Upper lobe of left lung (tissue), 6 donors: ENCODE results near the gene VWA1. TPM values are rescaled to one million over a fixed set of nuclear protein-coding genes. Genes with fewer than 3 reads are reported as not detected.
"Not testable (repeated sequence)": the region's sequence is repeated elsewhere in the genome, so short reads cannot be mapped to it uniquely, and the experiment has no call there.

Source experiments
- ATAC-seq, 2 donors: fragments of 200-7000 bp; cut with Tn5 transposase; one replicate each; pipeline ENCODE4 v1.9.1; 2022; ENCODE audit warnings: mild to moderate bottlenecking in 2 of 2, moderate library complexity in 2 of 2; ENCODE audit not compliant: low FRiP score in 2 of 2
- DNase-seq, 2 donors: peaks; one replicate each; pipeline ENCODE4 v3.0.0-alpha.2; 2019 to 2020
- H3K27ac ChIP-seq, 4 donors: fragments of 200-600 bp; sonication (generic); one replicate each; pipeline ENCODE4 v1.5.1; 2016 to 2019
- H3K27me3 ChIP-seq, 4 donors: fragments of 200-600 bp; sonication (generic); one replicate each; pipeline ENCODE4 v1.5.1; 2017 to 2019
- H3K36me3 ChIP-seq, 4 donors: fragments of 200-600 bp; sonication (generic); one replicate each; pipeline ENCODE4 v1.5.1; 2016 to 2019
- H3K4me1 ChIP-seq, 4 donors: fragments of 200-600 bp; sonication (generic); one replicate each; pipeline ENCODE4 v1.5.1; 2018 to 2019
- H3K4me3 ChIP-seq, 4 donors: fragments of 200-600 bp; sonication (generic); one replicate each; pipeline ENCODE4 v1.5.1; 2017 to 2019; ENCODE audit warnings: mild to moderate bottlenecking in 2 of 4, moderate library complexity in 1 of 4
- H3K9me3 ChIP-seq, 4 donors: fragments of 200-600 bp; sonication (generic); one replicate each; pipeline ENCODE4 v1.5.1; 2018 to 2019
- EP300 ChIP-seq, 4 donors: sonication (generic); formaldehyde crosslinking; IDR thresholded peaks; one replicate each; pipeline ENCODE4 v1.5.1; 2017; ENCODE audit warnings: antibody characterized with exemption in 4 of 4, control low read depth in 2 of 4
- POLR2A ChIP-seq, 4 donors: fragments of 450-650 bp; IDR thresholded peaks; one replicate each; pipeline ENCODE4 v1.5.1; 2016 to 2017; ENCODE audit warnings: antibody characterized with exemption in 4 of 4, mild to moderate bottlenecking in 2 of 4
- POLR2AphosphoS5 ChIP-seq, 2 donors: sonication (generic); formaldehyde crosslinking; IDR thresholded peaks; one replicate each; pipeline ENCODE4 v1.5.1; 2017; ENCODE audit warnings: antibody characterized with exemption in 2 of 2
- WGBS, 2 donors: methylation state at CpG; one replicate each; pipeline ENCODE4 v1.1.5; 2017 to 2018; 5-methylcytosine and 5-hydroxymethylcytosine counted together
- total RNA-seq, 6 donors: library from RNA; depleted of rRNA in 4 of 6; stranded (reverse); fragments of >200 nt in 4 of 6; gene quantifications; one replicate each; pipeline versions ENCODE4 v1.1.0 to v1.2.1, GENCODE V29; 2016 to 2021
- TF ChIP-seq, protein P1 (sequence below), 6 experiments: fragments of 450-650 bp in 4 of 6; fragments of 200-600 bp in 2 of 6; sonication (generic) in 2 of 6; IDR thresholded peaks; one replicate each; pipeline ENCODE4 v1.5.1; 2016 to 2019; ENCODE audit warnings: antibody characterized with exemption in 6 of 6
- donor health status: DM: no; HTN: no; CAD: no; lungs with moderate emphysema.
- donor health status: DM: no; HTN: yes; CAD: no; lungs with severe emphysema.

The VWA1 gene
- total RNA-seq, 6 donors from 2014 or later = 41.8 to 108 (median 62.5) TPM

DNA sequence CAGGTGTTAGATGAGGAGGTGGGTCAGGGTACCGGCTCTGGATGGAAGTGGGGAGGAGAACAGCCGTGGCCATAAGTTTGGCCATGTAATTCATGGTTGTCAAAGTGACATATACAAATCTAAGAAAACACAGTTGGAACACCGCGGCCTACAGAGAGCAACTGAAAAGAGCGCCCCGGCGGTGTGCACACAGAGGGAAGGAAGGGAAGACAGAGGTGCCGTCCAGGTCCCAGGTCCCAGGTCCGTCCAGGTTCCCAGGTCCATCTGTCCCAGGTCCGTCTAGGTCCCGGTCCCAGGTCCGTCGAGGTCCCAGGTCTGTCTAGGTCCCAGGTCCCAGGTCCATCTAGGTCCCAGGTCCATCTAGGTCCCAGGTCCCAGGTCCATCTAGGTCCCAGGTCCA is 23.9 kb upstream of the VWA1 start:
- H3K27me3 ChIP-seq = no peaks in the 10 kb centered on the region
- no peaks in the 10 kb centered on the region for H3K9me3 ChIP-seq
- no peak for ATAC-seq
- H3K4me3 ChIP-seq = no peak overlapping the region
- DNase-seq = no peak
- 96% methylated on average over 13 of the region's 13 CpGs for WGBS, 2 donors
- H3K36me3 ChIP-seq = no peaks in the 10 kb centered on the region
- H3K4me1 ChIP-seq = peaks cover 14 to 31% (median 19%) of the 10 kb centered on the region in 4 donors
- no peak for TF ChIP-seq POLR2AphosphoS5 (IDR thresholded peaks at IDR 0.05)
- TF ChIP-seq, protein P1, sequence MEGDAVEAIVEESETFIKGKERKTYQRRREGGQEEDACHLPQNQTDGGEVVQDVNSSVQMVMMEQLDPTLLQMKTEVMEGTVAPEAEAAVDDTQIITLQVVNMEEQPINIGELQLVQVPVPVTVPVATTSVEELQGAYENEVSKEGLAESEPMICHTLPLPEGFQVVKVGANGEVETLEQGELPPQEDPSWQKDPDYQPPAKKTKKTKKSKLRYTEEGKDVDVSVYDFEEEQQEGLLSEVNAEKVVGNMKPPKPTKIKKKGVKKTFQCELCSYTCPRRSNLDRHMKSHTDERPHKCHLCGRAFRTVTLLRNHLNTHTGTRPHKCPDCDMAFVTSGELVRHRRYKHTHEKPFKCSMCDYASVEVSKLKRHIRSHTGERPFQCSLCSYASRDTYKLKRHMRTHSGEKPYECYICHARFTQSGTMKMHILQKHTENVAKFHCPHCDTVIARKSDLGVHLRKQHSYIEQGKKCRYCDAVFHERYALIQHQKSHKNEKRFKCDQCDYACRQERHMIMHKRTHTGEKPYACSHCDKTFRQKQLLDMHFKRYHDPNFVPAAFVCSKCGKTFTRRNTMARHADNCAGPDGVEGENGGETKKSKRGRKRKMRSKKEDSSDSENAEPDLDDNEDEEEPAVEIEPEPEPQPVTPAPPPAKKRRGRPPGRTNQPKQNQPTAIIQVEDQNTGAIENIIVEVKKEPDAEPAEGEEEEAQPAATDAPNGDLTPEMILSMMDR (IDR thresholded peaks at IDR 0.05) = no peak
- no peak for TF ChIP-seq POLR2A (IDR thresholded peaks at IDR 0.05)
- no peak for TF ChIP-seq EP300 (IDR thresholded peaks at IDR 0.05)
- no peak overlapping the region for H3K27ac ChIP-seq

DNA sequence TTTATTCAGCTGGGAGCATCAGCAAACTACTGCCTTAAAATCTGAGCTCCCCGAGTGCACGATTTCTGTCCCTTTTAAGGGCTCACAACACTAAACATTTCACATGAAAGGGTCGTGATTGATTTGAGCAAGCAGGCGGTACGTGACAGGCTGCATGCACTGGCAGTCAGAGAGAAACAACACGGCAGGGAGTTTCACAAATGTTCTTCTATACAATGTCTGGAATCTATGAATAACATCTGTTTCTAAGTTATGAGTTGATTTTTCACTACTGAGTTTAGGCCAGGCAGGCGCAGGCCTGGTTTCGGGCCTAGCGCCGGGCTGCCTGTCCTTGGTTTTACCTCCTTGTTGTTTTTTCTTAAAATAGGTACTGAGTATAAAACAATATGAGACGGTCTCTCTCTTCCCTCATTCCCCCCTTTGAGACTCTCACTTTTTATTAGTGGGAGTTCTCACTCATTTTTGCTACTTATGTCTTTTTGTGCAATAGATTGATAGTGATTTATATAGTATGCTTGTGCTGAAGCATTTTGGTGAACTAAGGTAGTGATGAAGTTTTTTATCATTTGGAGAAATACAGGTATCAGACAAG is 23.1 kb upstream of the VWA1 start:
- 92 to 96% methylated on average over 11 of the region's 11 CpGs for WGBS, 2 donors
- H3K27me3 ChIP-seq, DNase-seq, H3K9me3 ChIP-seq, H3K27ac ChIP-seq, H3K36me3 ChIP-seq, H3K4me3 ChIP-seq, ATAC-seq: not testable (repeated sequence)
- H3K4me1 ChIP-seq = peaks cover 12 to 29% (median 18%) of the 10 kb centered on the region in 4 donors

DNA sequence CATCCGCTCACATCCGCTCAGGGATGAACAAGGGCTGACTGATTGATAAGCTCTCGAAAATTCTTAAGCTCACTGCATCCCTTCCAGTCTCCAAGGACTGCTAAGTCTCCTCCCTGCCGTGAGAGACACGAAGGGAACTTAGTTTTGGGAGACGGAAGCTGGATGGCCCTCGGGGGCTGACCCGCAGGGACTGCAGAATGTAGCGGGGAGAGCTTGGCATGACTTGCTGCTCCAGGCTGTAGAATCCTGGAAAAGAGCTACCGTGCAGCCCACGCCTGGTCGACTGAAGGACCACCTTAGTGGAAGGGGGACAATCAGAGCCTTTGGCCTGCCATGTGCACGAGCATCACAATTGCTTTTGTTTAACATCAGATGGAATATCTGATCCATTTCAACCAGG is 19.7 kb upstream of the VWA1 start:
- no peaks in the 10 kb centered on the region for H3K27me3 ChIP-seq
- no peak overlapping the region for H3K4me3 ChIP-seq
- DNase-seq (no peak), ATAC-seq (no peak)
- peaks cover 0 to 29% (median 15%) of the 10 kb centered on the region in 4 donors for H3K4me1 ChIP-seq
- no peaks in the 10 kb centered on the region for H3K9me3 ChIP-seq
- WGBS, 2 donors = 72 to 76% methylated on average over 10 to 13 of the region's 13 CpGs
- H3K36me3 ChIP-seq = no peaks in the 10 kb centered on the region
- no peak for TF ChIP-seq EP300 (IDR thresholded peaks at IDR 0.05)
- TF ChIP-seq, protein P1 (IDR thresholded peaks at IDR 0.05) = no peak
- no peak for TF ChIP-seq POLR2AphosphoS5 (IDR thresholded peaks at IDR 0.05)
- TF ChIP-seq POLR2A (IDR thresholded peaks at IDR 0.05) = no peak
- H3K27ac ChIP-seq = no peak overlapping the region

DNA sequence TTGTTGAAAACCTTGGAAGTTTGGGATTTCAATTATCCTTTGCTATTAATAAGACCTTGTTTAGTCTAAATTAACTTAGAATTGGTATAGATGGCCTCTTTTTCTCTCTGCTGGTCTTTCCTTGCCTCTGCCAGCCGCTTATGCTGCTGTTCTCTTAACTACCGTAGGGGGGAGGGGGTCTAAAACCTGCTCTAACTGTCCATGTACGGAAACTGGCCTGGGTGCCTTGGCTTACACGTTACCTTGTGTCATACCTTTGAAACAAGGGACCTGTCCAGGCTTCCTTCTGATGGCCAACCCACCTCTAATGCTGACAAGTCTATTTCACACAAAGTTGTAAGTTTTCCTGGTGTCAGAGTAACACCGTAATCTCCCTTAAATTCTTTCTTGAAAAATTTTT is 18.1 kb upstream of the VWA1 start:
- H3K4me1 ChIP-seq = peaks cover 0 to 38% (median 20%) of the 10 kb centered on the region in 4 donors
- H3K27ac ChIP-seq = peak overlapping the region in 1 of 4 donors; percentile 54
- DNase-seq, ATAC-seq, H3K4me3 ChIP-seq, H3K36me3 ChIP-seq, H3K27me3 ChIP-seq, H3K9me3 ChIP-seq: not testable (repeated sequence)
- WGBS, 2 donors = 70 to 78% methylated on average over 5 of the region's 5 CpGs
- TF ChIP-seq, protein P1 (IDR thresholded peaks at IDR 0.05) = peak in 1 of 6 experiments; percentile 13

DNA sequence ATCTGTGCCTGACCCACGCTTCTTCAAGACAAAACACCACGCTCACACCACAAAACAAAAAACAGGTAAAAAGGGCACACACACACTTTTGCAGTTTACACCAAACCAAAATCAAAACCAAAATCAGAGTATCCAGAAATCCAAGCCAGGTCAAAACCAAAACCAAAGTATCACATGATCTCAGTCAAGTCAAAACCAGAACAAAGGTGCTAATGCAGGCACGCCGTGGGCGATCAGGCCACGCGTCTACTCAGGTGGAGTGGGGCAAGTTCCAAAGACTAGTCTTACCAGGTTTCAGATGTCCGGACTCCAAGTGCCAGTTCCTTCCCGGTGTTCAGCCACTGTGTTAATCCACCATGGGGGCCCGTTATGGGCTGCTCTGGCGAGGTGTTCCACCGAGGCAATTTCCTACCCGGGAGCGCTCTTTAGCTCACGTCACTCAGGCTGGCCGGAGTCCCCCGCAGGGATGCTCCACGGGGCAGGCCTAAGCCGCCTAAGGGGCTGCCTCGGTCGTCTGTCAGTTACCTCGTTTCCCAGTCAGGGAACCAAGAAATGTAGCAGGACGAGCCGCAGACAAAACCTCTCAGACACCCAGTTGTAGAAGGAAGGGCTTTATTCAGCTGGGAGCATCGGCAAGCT is 17.5 kb upstream of the VWA1 start:
- not testable (repeated sequence) for H3K27me3 ChIP-seq, H3K36me3 ChIP-seq, ATAC-seq, H3K9me3 ChIP-seq, H3K4me3 ChIP-seq
- WGBS, 2 donors = 82 to 85% methylated on average over 24 to 25 of the region's 25 CpGs
- DNase-seq = peak in 1 of 2 donors; percentile 48
- Histone ChIP-seq H3K27ac (peak overlapping the region in 2 of 4 donors; percentile 21 to 54), H3K4me1 (peaks cover 0 to 38% (median 20%) of the 10 kb centered on the region in 4 donors)
